ENCODE data around the gene CFAP43. TPM values are rescaled to one million over a fixed set of nuclear protein-coding genes. Genes with fewer than 3 reads are reported as not detected.

Gene CFAP43
- total RNA-seq, 4 donors from 2014 or later: 0.17 to 0.33 TPM; not detected in 2

GRCh38 chr10:104081998-104082397, 150.2 kb downstream of the CFAP43 start:
- H3K36me3 ChIP-seq: no peaks in the 10 kb centered on the region
- no peak overlapping the region for H3K4me3 ChIP-seq
- TF ChIP-seq, protein P1, sequence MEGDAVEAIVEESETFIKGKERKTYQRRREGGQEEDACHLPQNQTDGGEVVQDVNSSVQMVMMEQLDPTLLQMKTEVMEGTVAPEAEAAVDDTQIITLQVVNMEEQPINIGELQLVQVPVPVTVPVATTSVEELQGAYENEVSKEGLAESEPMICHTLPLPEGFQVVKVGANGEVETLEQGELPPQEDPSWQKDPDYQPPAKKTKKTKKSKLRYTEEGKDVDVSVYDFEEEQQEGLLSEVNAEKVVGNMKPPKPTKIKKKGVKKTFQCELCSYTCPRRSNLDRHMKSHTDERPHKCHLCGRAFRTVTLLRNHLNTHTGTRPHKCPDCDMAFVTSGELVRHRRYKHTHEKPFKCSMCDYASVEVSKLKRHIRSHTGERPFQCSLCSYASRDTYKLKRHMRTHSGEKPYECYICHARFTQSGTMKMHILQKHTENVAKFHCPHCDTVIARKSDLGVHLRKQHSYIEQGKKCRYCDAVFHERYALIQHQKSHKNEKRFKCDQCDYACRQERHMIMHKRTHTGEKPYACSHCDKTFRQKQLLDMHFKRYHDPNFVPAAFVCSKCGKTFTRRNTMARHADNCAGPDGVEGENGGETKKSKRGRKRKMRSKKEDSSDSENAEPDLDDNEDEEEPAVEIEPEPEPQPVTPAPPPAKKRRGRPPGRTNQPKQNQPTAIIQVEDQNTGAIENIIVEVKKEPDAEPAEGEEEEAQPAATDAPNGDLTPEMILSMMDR (IDR thresholded peaks at IDR 0.05): no peak
- TF ChIP-seq EP300 (IDR thresholded peaks at IDR 0.05): no peak
- TF ChIP-seq POLR2AphosphoS5 (IDR thresholded peaks at IDR 0.05): no peak
- TF ChIP-seq POLR2A (IDR thresholded peaks at IDR 0.05; ENCODE audit: low read depth): no peak
- peaks cover 0 to 5% (median 0%) of the 10 kb centered on the region in 4 donors for H3K4me1 ChIP-seq
- intact Hi-C loops (cut with DNase I): no loop called here
- no peak for DNase-seq (ENCODE audit: extremely low spot score)
- H3K27me3 ChIP-seq: no peaks in the 10 kb centered on the region
- H3K9me3 ChIP-seq: no peaks in the 10 kb centered on the region
- H3K27ac ChIP-seq (replicated peaks in 1 of 4): no peak overlapping the region
- WGBS: 53% methylated on average over 5 of the region's 5 CpGs

- TF ChIP-seq, protein P1 (IDR thresholded peaks at IDR 0.05): peak in 1 of 3 experiments; percentile 22
- no peak for TF ChIP-seq EP300 (IDR thresholded peaks at IDR 0.05)
- no peak for DNase-seq (ENCODE audit: extremely low spot score)
- H3K4me1 ChIP-seq: peaks cover 0 to 5% (median 0%) of the 10 kb centered on the region in 4 donors
- no peaks in the 10 kb centered on the region for H3K36me3 ChIP-seq
- H3K9me3 ChIP-seq: no peaks in the 10 kb centered on the region
- intact Hi-C loops (cut with DNase I): no loop called here
- no peaks in the 10 kb centered on the region for H3K27me3 ChIP-seq
- H3K27ac ChIP-seq (replicated peaks in 1 of 4): no peak overlapping the region
- H3K4me3 ChIP-seq: no peak overlapping the region
- WGBS: 74% methylated on average over 1 of the region's 1 CpG
These were observed 151.4 kb downstream of the CFAP43 start for GRCh38 chr10:104080762-104081161.

Small RNA genes lying within 50 kb of the gene (small RNA-seq; reads per million reads assigned to genes)
- 0.08 to 0.56 (median 0.34) reads per million in 3 donors for gene MIR4482
- gene MIR609: 0 reads per million in 3 donors

Other genes starting within 250 kb of the CFAP43 start
- gene COL17A1, start 146.5 kb downstream of the CFAP43 start, total RNA-seq: under 1 TPM in 3 of 4 donors, not detected in 1; 0.17 to 0.29 (median 0.26) TPM
- gene SFR1, start 110.2 kb downstream of the CFAP43 start, total RNA-seq: 1 to 10 TPM; 4.9 to 9.1 (median 7.8) TPM
- gene GSTO1, start 22.5 kb upstream of the CFAP43 start, total RNA-seq: 100 to 1,000 TPM; 123 to 172 (median 152) TPM
- under 1 TPM; 0.42 to 0.99 (median 0.63) TPM for gene GSTO2, start 36.8 kb upstream of the CFAP43 start, total RNA-seq
- gene ITPRIP, start 106.1 kb upstream of the CFAP43 start, total RNA-seq: 10 to 100 TPM; 18.7 to 56.0 (median 39.9) TPM
- gene CFAP58, start 121.5 kb upstream of the CFAP43 start, total RNA-seq: 1 to 10 TPM in 2 of 4 donors, under 1 TPM in 2; 0.71 to 1.6 (median 1.0) TPM

Measured in esophagus muscularis mucosa (tissue), 4 donors.